PC-3 (cell line): Measurements from ENCODE around the gene MEI1.

Source experiments
- CTCF ChIP-seq: fragments of 300-600 bp; sonication (generic); conservative IDR thresholded peaks from 2 replicates; pipeline ENCODE4 v1.5.1; 2017; ENCODE audit warnings: antibody characterized with exemption, low read depth, mild to moderate bottlenecking, low read length
- EZH2 ChIP-seq: fragments of 300-600 bp; sonication (generic); IDR thresholded peaks from one replicate; pipeline ENCODE4 v1.6.1; 2017; ENCODE audit warnings: antibody characterized with exemption, mild to moderate bottlenecking, low read length; ENCODE audit not compliant: unreplicated experiment
- EZH2phosphoT487 ChIP-seq: fragments of 300-600 bp; sonication (generic); IDR thresholded peaks from 2 replicates; pipeline ENCODE4 v1.6.1; 2018; ENCODE audit warnings: mild to moderate bottlenecking, antibody characterized with exemption, low read length, borderline replicate concordance

GRCh38 chr22:41808400-41808799, 109.1 kb downstream of the MEI1 start:
- no peak for TF ChIP-seq EZH2phosphoT487
- no peak for TF ChIP-seq CTCF
- TF ChIP-seq EZH2: no peak
